Stomach smooth muscle (tissue), 2 donors: ENCODE measurements around the gene EFCAB12.

Experiments
- H3K27ac ChIP-seq: one replicate; pipeline ENCODE4 v1.7.0; 2013; ENCODE audit warnings: mild to moderate bottlenecking, low read length, inconsistent platforms
- H3K27me3 ChIP-seq, 2 donors: one replicate each; pipeline ENCODE4 v1.7.0; 2013; ENCODE audit warnings: low read length in 2 of 2; ENCODE audit not compliant: insufficient read depth in 2 of 2, control insufficient read depth in 1 of 2
- H3K36me3 ChIP-seq, 2 donors: one replicate each; pipeline ENCODE4 v1.7.0; 2013; ENCODE audit warnings: low read length in 2 of 2; ENCODE audit not compliant: control insufficient read depth in 2 of 2, insufficient read depth in 2 of 2
- H3K4me1 ChIP-seq: one replicate; pipeline ENCODE4 v1.7.0; 2013; ENCODE audit warnings: low read length; ENCODE audit not compliant: control insufficient read depth, insufficient read depth
- H3K4me3 ChIP-seq, 2 donors: one replicate each; pipeline ENCODE4 v1.7.0; 2013; ENCODE audit warnings: low read length in 2 of 2
- H3K9ac ChIP-seq, 2 donors: one replicate each; pipeline ENCODE4 v1.7.0; 2013; ENCODE audit warnings: low read length in 2 of 2, mild to moderate bottlenecking in 1 of 2
- H3K9me3 ChIP-seq, 2 donors: one replicate each; pipeline ENCODE4 v1.7.0; 2013; ENCODE audit warnings: low read length in 2 of 2; ENCODE audit not compliant: control insufficient read depth in 2 of 2
- donor health status: healthy.
- donor health status: Pancreatic carcinoma.

The EFCAB12 gene

GRCh38 chr3:129383292-129383860 lies 45.1 kb downstream of the EFCAB12 start:
- Histone ChIP-seq H3K9ac (no peak overlapping the region), H3K9me3 (no peaks in the 10 kb centered on the region), H3K36me3 (peaks cover 7 to 8% of the 10 kb centered on the region in 2 donors), H3K27me3 (no peaks in the 10 kb centered on the region), H3K27ac (no peak overlapping the region), H3K4me1 (no peaks in the 10 kb centered on the region), H3K4me3 (no peak overlapping the region)

- Histone ChIP-seq H3K4me1 (no peaks in the 10 kb centered on the region), H3K27me3 (peaks cover 0 to 2% of the 10 kb centered on the region in 2 donors), H3K27ac (no peak overlapping the region), H3K36me3 (peaks cover 5 to 6% of the 10 kb centered on the region in 2 donors), H3K4me3 (no peak overlapping the region), H3K9me3 (no peaks in the 10 kb centered on the region), H3K9ac (no peak overlapping the region)
These were observed 46.1 kb downstream of the EFCAB12 start for GRCh38 chr3:129382366-129382765.

GRCh38 chr3:129379582-129380358 lies 48.7 kb downstream of the EFCAB12 start:
- H3K4me3 ChIP-seq, result no peak overlapping the region
- peaks cover 0 to 3% of the 10 kb centered on the region in 2 donors for H3K27me3 ChIP-seq
- no peak overlapping the region for H3K9ac ChIP-seq
- no peaks in the 10 kb centered on the region for H3K9me3 ChIP-seq
- H3K27ac ChIP-seq, result no peak overlapping the region
- no peaks in the 10 kb centered on the region for H3K36me3 ChIP-seq
- no peaks in the 10 kb centered on the region for H3K4me1 ChIP-seq

- Histone ChIP-seq H3K9me3 (no peaks in the 10 kb centered on the region), H3K9ac (no peak overlapping the region), H3K4me3 (no peak overlapping the region), H3K27me3 (peaks cover 0 to 3% of the 10 kb centered on the region in 2 donors), H3K36me3 (no peaks in the 10 kb centered on the region), H3K4me1 (no peaks in the 10 kb centered on the region), H3K27ac (no peak overlapping the region)
These were observed 49.5 kb downstream of the EFCAB12 start for GRCh38 chr3:129378949-129379348.

- no peaks in the 10 kb centered on the region for H3K36me3 ChIP-seq
- H3K27me3 ChIP-seq, result peaks cover 0 to 3% of the 10 kb centered on the region in 2 donors
- H3K9me3 ChIP-seq, result no peaks in the 10 kb centered on the region
- H3K9ac ChIP-seq, result no peak overlapping the region
- H3K27ac ChIP-seq, result no peak overlapping the region
- H3K4me3 ChIP-seq, result no peak overlapping the region
- no peaks in the 10 kb centered on the region for H3K4me1 ChIP-seq
These were observed 50.8 kb downstream of the EFCAB12 start for GRCh38 chr3:129377615-129378014.

- Histone ChIP-seq H3K9ac (no peak overlapping the region), H3K27me3 (peaks cover 0 to 3% of the 10 kb centered on the region in 2 donors), H3K27ac (no peak overlapping the region), H3K36me3 (no peaks in the 10 kb centered on the region), H3K9me3 (no peaks in the 10 kb centered on the region), H3K4me3 (no peak overlapping the region), H3K4me1 (no peaks in the 10 kb centered on the region)
These were observed 53.3 kb downstream of the EFCAB12 start for GRCh38 chr3:129375099-129375498.

GRCh38 chr3:129371041-129371826 lies 57.2 kb downstream of the EFCAB12 start:
- H3K4me3 ChIP-seq, result no peak overlapping the region
- no peak overlapping the region for H3K27ac ChIP-seq
- H3K4me1 ChIP-seq, result no peaks in the 10 kb centered on the region
- peaks cover 0 to 2% of the 10 kb centered on the region in 2 donors for H3K27me3 ChIP-seq
- H3K9ac ChIP-seq, result no peak overlapping the region
- H3K36me3 ChIP-seq, result no peaks in the 10 kb centered on the region
- H3K9me3 ChIP-seq, result no peaks in the 10 kb centered on the region

- H3K9me3 ChIP-seq, result no peaks in the 10 kb centered on the region
- no peaks in the 10 kb centered on the region for H3K36me3 ChIP-seq
- no peak overlapping the region for H3K27ac ChIP-seq
- H3K4me3 ChIP-seq, result no peak overlapping the region
- no peak overlapping the region for H3K9ac ChIP-seq
- no peaks in the 10 kb centered on the region for H3K4me1 ChIP-seq
- H3K27me3 ChIP-seq, result peaks cover 0 to under 1% of the 10 kb centered on the region in 2 donors
These were observed 58.0 kb downstream of the EFCAB12 start for GRCh38 chr3:129370248-129370964.

- no peaks in the 10 kb centered on the region for H3K27me3 ChIP-seq
- H3K27ac ChIP-seq, result no peak overlapping the region
- no peaks in the 10 kb centered on the region for H3K4me1 ChIP-seq
- H3K36me3 ChIP-seq, result no peaks in the 10 kb centered on the region
- no peak overlapping the region for H3K4me3 ChIP-seq
- H3K9ac ChIP-seq, result no peak overlapping the region
- H3K9me3 ChIP-seq, result no peaks in the 10 kb centered on the region
These were observed 58.7 kb downstream of the EFCAB12 start for GRCh38 chr3:129369711-129370110.

GRCh38 chr3:129367821-129368220 lies 60.6 kb downstream of the EFCAB12 start:
- Histone ChIP-seq H3K27ac (no peak overlapping the region), H3K27me3 (no peaks in the 10 kb centered on the region), H3K4me1 (no peaks in the 10 kb centered on the region), H3K36me3 (no peaks in the 10 kb centered on the region), H3K4me3 (no peak overlapping the region), H3K9ac (no peak overlapping the region), H3K9me3 (no peaks in the 10 kb centered on the region)
